WTC11 (cell line): ENCODE measurements around the gene TRAF3IP3.

Source experiments
- CTCF ChIP-seq: fragments of 200-600 bp; IDR thresholded peaks from 2 replicates; pipeline ENCODE4 v1.8.0; 2022; ENCODE audit warnings: antibody characterized with exemption
- E2F4 ChIP-seq: sonication (generic); formaldehyde crosslinking; IDR thresholded peaks from 2 replicates; pipeline ENCODE4 v1.8.1; 2022; ENCODE audit warnings: low read depth, mild to moderate bottlenecking, moderate library complexity, missing genetic modification reagents, borderline replicate concordance
- IRF1 ChIP-seq: sonication (generic); formaldehyde crosslinking; IDR thresholded peaks from 2 replicates; pipeline ENCODE4 v1.8.0; 2023; ENCODE audit warnings: missing genetic modification reagents
- JUN ChIP-seq: sonication (generic); formaldehyde crosslinking; IDR thresholded peaks from 2 replicates; pipeline ENCODE4 v1.8.0; 2023; ENCODE audit warnings: mild to moderate bottlenecking, missing genetic modification reagents
- KAT7 ChIP-seq: sonication (generic); formaldehyde crosslinking; IDR thresholded peaks from 2 replicates; pipeline ENCODE4 v1.8.1; 2023; ENCODE audit warnings: missing genetic modification reagents, mild to moderate bottlenecking, borderline replicate concordance
- MAX ChIP-seq: sonication (generic); formaldehyde crosslinking; IDR thresholded peaks from 2 replicates; pipeline ENCODE4 v1.8.0; 2022; ENCODE audit warnings: mild to moderate bottlenecking, missing genetic modification reagents
- NFATC4 ChIP-seq: fragments of 250-450 bp; sonication (Bioruptor Pico); IDR thresholded peaks from 2 replicates; pipeline ENCODE4 v1.9.0; 2021; ENCODE audit warnings: mild to moderate bottlenecking
- PRDM15 ChIP-seq: sonication (generic); formaldehyde crosslinking; IDR thresholded peaks from 2 replicates; pipeline ENCODE4 v1.8.0; 2022; ENCODE audit warnings: missing genetic modification reagents
- SMAD3 ChIP-seq: sonication (generic); formaldehyde crosslinking; IDR thresholded peaks from 2 replicates; pipeline ENCODE4 v1.8.0; 2022; ENCODE audit warnings: missing genetic modification reagents, mild to moderate bottlenecking, borderline replicate concordance
- SP1 ChIP-seq: sonication (generic); formaldehyde crosslinking; conservative IDR thresholded peaks from 2 replicates; pipeline ENCODE4 v1.8.1; 2022; ENCODE audit warnings: missing genetic modification reagents
- USF1 ChIP-seq: sonication (generic); formaldehyde crosslinking; IDR thresholded peaks from 2 replicates; pipeline ENCODE4 v1.8.0; 2022; ENCODE audit warnings: mild to moderate bottlenecking, missing genetic modification reagents
- ZBTB43 ChIP-seq: sonication (generic); formaldehyde crosslinking; IDR thresholded peaks from 2 replicates; pipeline ENCODE4 v1.8.1; 2023; ENCODE audit warnings: mild to moderate bottlenecking, missing genetic modification reagents
- ZNF416 ChIP-seq: fragments of 250-450 bp; sonication (Bioruptor Pico); IDR thresholded peaks from 2 replicates; pipeline ENCODE4 v1.9.0; 2021; ENCODE audit warnings: mild to moderate bottlenecking, inconsistent platforms

GRCh38 chr1:209720326-209720725 lies 35.5 kb upstream of the TRAF3IP3 start:
- TF ChIP-seq CTCF, result no peak
- TF ChIP-seq MAX (CRISPR knock-in tag), result no peak
- no peak for TF ChIP-seq JUN (CRISPR knock-in tag)
- TF ChIP-seq E2F4 (CRISPR knock-in tag), result no peak
- no peak for TF ChIP-seq ZNF416 (CRISPR knock-in tag)
- TF ChIP-seq NFATC4 (CRISPR knock-in tag), result no peak
- no peak for TF ChIP-seq KAT7 (CRISPR knock-in tag)
- no peak for TF ChIP-seq PRDM15 (CRISPR knock-in tag)
- no peak for TF ChIP-seq IRF1 (CRISPR knock-in tag)
- TF ChIP-seq USF1 (CRISPR knock-in tag), result no peak
- TF ChIP-seq SMAD3, result no peak
- no peak for TF ChIP-seq ZBTB43 (CRISPR knock-in tag)
- TF ChIP-seq SP1 (CRISPR knock-in tag), result no peak
